Measurements from ENCODE around the gene COL15A1. TPM values are rescaled to one million over a fixed set of nuclear protein-coding genes. Genes with fewer than 3 reads are reported as not detected.

The COL15A1 gene
- polyA plus RNA-seq, 1 experiment: 3.2 TPM

GRCh38 chr9:98978231-98978681 lies 34.5 kb downstream of the COL15A1 start:
- TF ChIP-seq, protein P1, sequence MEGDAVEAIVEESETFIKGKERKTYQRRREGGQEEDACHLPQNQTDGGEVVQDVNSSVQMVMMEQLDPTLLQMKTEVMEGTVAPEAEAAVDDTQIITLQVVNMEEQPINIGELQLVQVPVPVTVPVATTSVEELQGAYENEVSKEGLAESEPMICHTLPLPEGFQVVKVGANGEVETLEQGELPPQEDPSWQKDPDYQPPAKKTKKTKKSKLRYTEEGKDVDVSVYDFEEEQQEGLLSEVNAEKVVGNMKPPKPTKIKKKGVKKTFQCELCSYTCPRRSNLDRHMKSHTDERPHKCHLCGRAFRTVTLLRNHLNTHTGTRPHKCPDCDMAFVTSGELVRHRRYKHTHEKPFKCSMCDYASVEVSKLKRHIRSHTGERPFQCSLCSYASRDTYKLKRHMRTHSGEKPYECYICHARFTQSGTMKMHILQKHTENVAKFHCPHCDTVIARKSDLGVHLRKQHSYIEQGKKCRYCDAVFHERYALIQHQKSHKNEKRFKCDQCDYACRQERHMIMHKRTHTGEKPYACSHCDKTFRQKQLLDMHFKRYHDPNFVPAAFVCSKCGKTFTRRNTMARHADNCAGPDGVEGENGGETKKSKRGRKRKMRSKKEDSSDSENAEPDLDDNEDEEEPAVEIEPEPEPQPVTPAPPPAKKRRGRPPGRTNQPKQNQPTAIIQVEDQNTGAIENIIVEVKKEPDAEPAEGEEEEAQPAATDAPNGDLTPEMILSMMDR (IDR thresholded peaks at IDR 0.05; ENCODE audit: low read depth, low read length): no peak
- CTCF ChIA-PET: interaction anchor here (0.5 to 2.4 kb wide), 10 partner anchors 13 to 271 kb away, joined by 3 to 12 read pairs (median 4); no protein-coding TSS in a partner anchor
- Histone ChIP-seq H3K27me3 (ENCODE audit: control insufficient read depth, insufficient read depth, low read length) (peaks cover 21% of the 10 kb centered on the region), H3K4me3 (ENCODE audit: low read depth, low read length) (no peak overlapping the region), H3K27ac (ENCODE audit: low read depth, low read length) (no peak overlapping the region), H3K9me3 (ENCODE audit: control insufficient read depth, insufficient read depth, low read length) (no peaks in the 10 kb centered on the region; the same call in 1 of the 2 replicates)
- no peak for DNase-seq (ENCODE audit: low read depth, low spot score)
- POLR2A ChIA-PET: interaction anchor here (0.6 to 1.3 kb wide), 3 partner anchors 19 to 397 kb away, joined by 3 to 4 read pairs (median 4); no protein-coding TSS in a partner anchor

DNA sequence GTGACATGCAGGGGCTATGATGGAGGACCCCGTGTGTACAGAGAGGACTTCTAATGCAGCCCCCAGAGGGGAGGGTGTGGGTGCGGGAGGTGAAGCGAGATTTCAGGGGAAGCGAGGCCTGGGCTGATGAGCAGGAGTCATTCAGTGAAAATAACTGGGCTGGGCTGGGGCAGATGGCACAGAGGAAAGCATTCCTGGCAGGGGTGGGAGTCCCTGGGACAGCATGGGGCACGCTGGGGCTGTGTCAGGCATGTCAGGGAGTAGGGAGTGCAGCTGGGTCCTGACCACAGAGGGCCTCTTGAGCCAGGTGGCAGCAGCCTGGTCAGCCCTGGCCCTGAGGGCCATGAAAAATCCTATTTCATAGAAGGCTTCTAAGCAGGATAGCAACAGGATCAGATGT lies 36.6 kb downstream of the COL15A1 start:
- Histone ChIP-seq H3K27ac (ENCODE audit: low read depth, low read length) (no peak overlapping the region), H3K4me3 (ENCODE audit: low read depth, low read length) (no peak overlapping the region), H3K27me3 (ENCODE audit: control insufficient read depth, insufficient read depth, low read length) (peaks cover 16% of the 10 kb centered on the region), H3K9me3 (ENCODE audit: control insufficient read depth, insufficient read depth, low read length) (no peaks in the 10 kb centered on the region; the same call in 1 of the 2 replicates)
- ChIA-PET CTCF (no interaction called here), POLR2A (no interaction called here)
- TF ChIP-seq, protein P1 (IDR thresholded peaks at IDR 0.05; ENCODE audit: low read depth, low read length): no peak
- DNase-seq (ENCODE audit: low read depth, low spot score): no peak

GRCh38 chr9:98983295-98984268 lies 39.9 kb downstream of the COL15A1 start:
- ChIA-PET POLR2A (interaction anchor here (0.7 to 1.3 kb wide), 7 partner anchors 11 to 121 kb away, joined by 3 to 6 read pairs (median 3); partner anchors contain the start of gene TGFBR1), CTCF (interaction anchor here (0.7 to 2.4 kb wide), 4 partner anchors 8 to 157 kb away, joined by 3 to 10 read pairs (median 8); no protein-coding TSS in a partner anchor)
- H3K4me3 ChIP-seq (ENCODE audit: low read depth, low read length): no peak overlapping the region
- peaks cover 4% of the 10 kb centered on the region for H3K27me3 ChIP-seq (ENCODE audit: control insufficient read depth, insufficient read depth, low read length)
- peak overlapping the region; percentile 47 for H3K27ac ChIP-seq (ENCODE audit: low read depth, low read length)
- DNase-seq (ENCODE audit: low read depth, low spot score): peak; percentile 67
- TF ChIP-seq, protein P1 (IDR thresholded peaks at IDR 0.05; ENCODE audit: low read depth, low read length): no peak
- H3K9me3 ChIP-seq (ENCODE audit: control insufficient read depth, insufficient read depth, low read length): no peaks in the 10 kb centered on the region; the same call in 1 of the 2 replicates

GRCh38 chr9:98985596-98985995 lies 41.9 kb downstream of the COL15A1 start:
- DNase-seq (ENCODE audit: low read depth, low spot score): no peak
- Histone ChIP-seq H3K27me3 (ENCODE audit: control insufficient read depth, insufficient read depth, low read length) (peaks cover 3% of the 10 kb centered on the region), H3K9me3 (ENCODE audit: control insufficient read depth, insufficient read depth, low read length) (no peaks in the 10 kb centered on the region; the same call in 1 of the 2 replicates), H3K27ac (ENCODE audit: low read depth, low read length) (no peak overlapping the region), H3K4me3 (ENCODE audit: low read depth, low read length) (no peak overlapping the region)
- TF ChIP-seq, protein P1 (IDR thresholded peaks at IDR 0.05; ENCODE audit: low read depth, low read length): no peak
- CTCF ChIA-PET: interaction anchor here (0.7 to 1.2 kb wide), 2 partner anchors 11 to 156 kb away, joined by 3 to 7 read pairs; no protein-coding TSS in a partner anchor
- POLR2A ChIA-PET: no interaction called here

Data from AG04450 (cell line).